Measurements from ENCODE around the gene MGRN1. TPM values are rescaled to one million over a fixed set of nuclear protein-coding genes. Genes with fewer than 3 reads are reported as not detected.

Gene MGRN1
- total and polyA plus RNA-seq, 2 donors (not counting 3 experiments of a cell fraction or from before 2014, with no cell fraction given): 15.6 to 73.0 TPM

GRCh38 chr16:4583906-4584305 is 40.7 kb upstream of the MGRN1 start:
- no peak for FAIRE-seq

More at GRCh38 chr16:4583906-4584305, 40.7 kb upstream of the MGRN1 start:
- intact Hi-C loops (cut with micrococcal nuclease) (no loop called here), dilution Hi-C loops (cut with MboI; ENCODE audit: extremely low pct_ligation_motif_present, low sequenced_read_pairs) (no loop called here)
- DNase-seq (ENCODE audit: low read depth, low spot score): no peak
- no peak overlapping the region for H3K4me2 ChIP-seq (ENCODE audit: insufficient read depth, low read length)
- H3K9me1 ChIP-seq (replicated peaks; ENCODE audit: control insufficient read depth, extremely low read depth, insufficient read depth, low read length): no peaks in the 10 kb centered on the region
- H3K27me3 ChIP-seq (ENCODE audit: control insufficient read depth in 2 of 2, insufficient read depth in 2 of 2, low read length in 2 of 2): peaks cover 0 to 9% of the 10 kb centered on the region in 2 experiments
- no peaks in the 10 kb centered on the region for H3K79me2 ChIP-seq (ENCODE audit: control insufficient read depth, insufficient read depth, low read length)
- CTCF ChIA-PET: interaction anchor here (1.0 to 2.1 kb wide), 2 partner anchors 16 to 34 kb away, joined by 3 to 10 read pairs; no protein-coding TSS in a partner anchor
- POLR2A ChIA-PET: no interaction called here
- no peaks in the 10 kb centered on the region for H3K36me3 ChIP-seq (ENCODE audit: control insufficient read depth in 2 of 2, extremely low read depth in 1 of 2, insufficient read depth in 2 of 2, low read length in 2 of 2)
- no peak overlapping the region for H2AFZ ChIP-seq (ENCODE audit: low read depth, low read length)
- no peaks in the 10 kb centered on the region for H3K9me3 ChIP-seq (replicated peaks; ENCODE audit: control insufficient read depth, insufficient read depth, low read length)
- no peak overlapping the region for H3K27ac ChIP-seq (ENCODE audit: insufficient read depth, low read depth, low read length)
- H3K9ac ChIP-seq (replicated peaks; ENCODE audit: extremely low read depth, insufficient read depth, low read length): no peak overlapping the region
- no peaks in the 10 kb centered on the region for H3K4me1 ChIP-seq (ENCODE audit: control insufficient read depth, extremely low read depth, insufficient read depth, low read length)
- TF ChIP-seq, protein P1, sequence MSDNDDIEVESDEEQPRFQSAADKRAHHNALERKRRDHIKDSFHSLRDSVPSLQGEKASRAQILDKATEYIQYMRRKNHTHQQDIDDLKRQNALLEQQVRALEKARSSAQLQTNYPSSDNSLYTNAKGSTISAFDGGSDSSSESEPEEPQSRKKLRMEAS (IDR thresholded peaks at IDR 0.05; ENCODE audit: insufficient read depth, insufficient read length): no peak
- TF ChIP-seq EZH2 (IDR thresholded peaks at IDR 0.05; ENCODE audit: borderline replicate concordance, low read depth, low read length, severe bottlenecking): no peak
- TF ChIP-seq, protein P2, sequence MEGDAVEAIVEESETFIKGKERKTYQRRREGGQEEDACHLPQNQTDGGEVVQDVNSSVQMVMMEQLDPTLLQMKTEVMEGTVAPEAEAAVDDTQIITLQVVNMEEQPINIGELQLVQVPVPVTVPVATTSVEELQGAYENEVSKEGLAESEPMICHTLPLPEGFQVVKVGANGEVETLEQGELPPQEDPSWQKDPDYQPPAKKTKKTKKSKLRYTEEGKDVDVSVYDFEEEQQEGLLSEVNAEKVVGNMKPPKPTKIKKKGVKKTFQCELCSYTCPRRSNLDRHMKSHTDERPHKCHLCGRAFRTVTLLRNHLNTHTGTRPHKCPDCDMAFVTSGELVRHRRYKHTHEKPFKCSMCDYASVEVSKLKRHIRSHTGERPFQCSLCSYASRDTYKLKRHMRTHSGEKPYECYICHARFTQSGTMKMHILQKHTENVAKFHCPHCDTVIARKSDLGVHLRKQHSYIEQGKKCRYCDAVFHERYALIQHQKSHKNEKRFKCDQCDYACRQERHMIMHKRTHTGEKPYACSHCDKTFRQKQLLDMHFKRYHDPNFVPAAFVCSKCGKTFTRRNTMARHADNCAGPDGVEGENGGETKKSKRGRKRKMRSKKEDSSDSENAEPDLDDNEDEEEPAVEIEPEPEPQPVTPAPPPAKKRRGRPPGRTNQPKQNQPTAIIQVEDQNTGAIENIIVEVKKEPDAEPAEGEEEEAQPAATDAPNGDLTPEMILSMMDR (IDR thresholded peaks at IDR 0.05; ENCODE audit: extremely low read depth in 1 of 2, insufficient read depth in 1 of 2, low read depth in 1 of 2, low read length in 2 of 2): no peak
- no peak for TF ChIP-seq MYC (IDR thresholded peaks at IDR 0.05; ENCODE audit: low read depth, low read length)
- TF ChIP-seq FOS (IDR thresholded peaks at IDR 0.05; ENCODE audit: borderline replicate concordance, insufficient read depth, low read length): no peak
- TF ChIP-seq POLR2A (IDR thresholded peaks at IDR 0.05; ENCODE audit: low read depth, low read length): no peak
- no peak for TF ChIP-seq POLR2AphosphoS5 (IDR thresholded peaks at IDR 0.05; ENCODE audit: insufficient read depth, low read depth, low read length)
- TF ChIP-seq JUN (IDR thresholded peaks at IDR 0.05; ENCODE audit: borderline replicate concordance, insufficient read depth, insufficient read length, low read depth): no peak
- TF ChIP-seq GATA2 (IDR thresholded peaks at IDR 0.05; ENCODE audit: insufficient read depth, insufficient read length, low read depth, low read length): no peak
- H4K20me1 ChIP-seq (replicated peaks; ENCODE audit: control insufficient read depth, extremely low read depth, insufficient read depth, low read length): no peaks in the 10 kb centered on the region
- no TSS peak for BruUV-seq (replicated peaks)
- no peak overlapping the region for H3K4me3 ChIP-seq (replicated peaks in 1 of 3; ENCODE audit: insufficient read depth in 1 of 3, low read depth in 1 of 3, low read length in 3 of 3)

Data from endothelial cell of umbilical vein (primary cell).